ENCODE results near the gene KRT2.

The KRT2 gene

GRCh38 chr12:52683575-52684300, 31.7 kb upstream of the KRT2 start:
- no peaks in the 10 kb centered on the region for H3K36me3 ChIP-seq (ENCODE audit: control insufficient read depth in 1 of 2, insufficient read depth in 2 of 2, low read length in 2 of 2)
- H3K9me3 ChIP-seq (ENCODE audit: control insufficient read depth in 1 of 2, low read length in 2 of 2): no peaks in the 10 kb centered on the region
- peaks cover 4% of the 10 kb centered on the region for H3K27me3 ChIP-seq (ENCODE audit: low read depth, low read length)
- no peak overlapping the region for H3K4me3 ChIP-seq (ENCODE audit: low read depth in 1 of 2, low read length in 2 of 2)
- no peak overlapping the region for H3K27ac ChIP-seq (ENCODE audit: low read length)
- peaks cover 0 to 3% of the 10 kb centered on the region in 2 donors for H3K4me1 ChIP-seq (ENCODE audit: control insufficient read depth in 1 of 2, insufficient read depth in 2 of 2, low read length in 2 of 2)

GRCh38 chr12:52682938-52683574, 31.0 kb upstream of the KRT2 start:
- H3K4me1 ChIP-seq (ENCODE audit: control insufficient read depth in 1 of 2, insufficient read depth in 2 of 2, low read length in 2 of 2): peaks cover 0 to 3% of the 10 kb centered on the region in 2 donors
- H3K27ac ChIP-seq (ENCODE audit: low read length): no peak overlapping the region
- no peaks in the 10 kb centered on the region for H3K27me3 ChIP-seq (ENCODE audit: low read depth, low read length)
- H3K4me3 ChIP-seq (ENCODE audit: low read depth in 1 of 2, low read length in 2 of 2): no peak overlapping the region
- no peaks in the 10 kb centered on the region for H3K36me3 ChIP-seq (ENCODE audit: control insufficient read depth in 1 of 2, insufficient read depth in 2 of 2, low read length in 2 of 2)
- H3K9me3 ChIP-seq (ENCODE audit: control insufficient read depth in 1 of 2, low read length in 2 of 2): no peaks in the 10 kb centered on the region

DNA sequence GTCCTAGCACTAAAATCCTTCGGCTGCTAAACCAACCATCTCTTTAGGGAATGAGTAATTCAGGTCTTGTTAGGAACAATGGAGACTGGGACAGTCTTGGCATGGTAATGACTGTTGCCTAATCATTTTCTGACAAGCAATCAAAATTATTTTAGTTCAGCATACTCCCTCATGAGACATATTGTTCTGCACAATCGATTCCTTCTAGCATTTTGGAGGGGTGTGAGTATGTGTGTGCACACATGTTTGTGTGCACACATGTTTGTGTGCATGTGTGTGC, 30.3 kb upstream of the KRT2 start:
- peaks cover 0 to 3% of the 10 kb centered on the region in 2 donors for H3K4me1 ChIP-seq (ENCODE audit: control insufficient read depth in 1 of 2, insufficient read depth in 2 of 2, low read length in 2 of 2)
- no peak overlapping the region for H3K27ac ChIP-seq (ENCODE audit: low read length)
- H3K9me3 ChIP-seq (ENCODE audit: control insufficient read depth in 1 of 2, low read length in 2 of 2): no peaks in the 10 kb centered on the region
- no peaks in the 10 kb centered on the region for H3K27me3 ChIP-seq (ENCODE audit: low read depth, low read length)
- H3K36me3 ChIP-seq (ENCODE audit: control insufficient read depth in 1 of 2, insufficient read depth in 2 of 2, low read length in 2 of 2): no peaks in the 10 kb centered on the region
- no peak overlapping the region for H3K4me3 ChIP-seq (ENCODE audit: low read depth in 1 of 2, low read length in 2 of 2)

GRCh38 chr12:52681526-52682380, 29.7 kb upstream of the KRT2 start:
- Histone ChIP-seq H3K36me3 (ENCODE audit: control insufficient read depth in 1 of 2, insufficient read depth in 2 of 2, low read length in 2 of 2) (no peaks in the 10 kb centered on the region), H3K4me1 (ENCODE audit: control insufficient read depth in 1 of 2, insufficient read depth in 2 of 2, low read length in 2 of 2) (peaks cover 0 to 3% of the 10 kb centered on the region in 2 donors), H3K4me3 (ENCODE audit: low read depth in 1 of 2, low read length in 2 of 2) (no peak overlapping the region), H3K27me3 (ENCODE audit: low read depth, low read length) (no peaks in the 10 kb centered on the region), H3K9me3 (ENCODE audit: control insufficient read depth in 1 of 2, low read length in 2 of 2) (no peaks in the 10 kb centered on the region), H3K27ac (ENCODE audit: low read length) (no peak overlapping the region)

- Histone ChIP-seq H3K4me1 (ENCODE audit: control insufficient read depth in 1 of 2, insufficient read depth in 2 of 2, low read length in 2 of 2) (peaks cover 0 to 3% of the 10 kb centered on the region in 2 donors), H3K27ac (ENCODE audit: low read length) (no peak within 1 kb of the TSS), H3K36me3 (ENCODE audit: control insufficient read depth in 1 of 2, insufficient read depth in 2 of 2, low read length in 2 of 2) (no peaks in the 10 kb centered on the region), H3K27me3 (ENCODE audit: low read depth, low read length) (no peaks in the 10 kb centered on the region), H3K9me3 (ENCODE audit: control insufficient read depth in 1 of 2, low read length in 2 of 2) (no peaks in the 10 kb centered on the region), H3K4me3 (ENCODE audit: low read depth in 1 of 2, low read length in 2 of 2) (no peak within 1 kb of the TSS)
Measured at GRCh38 chr12:52680363-52680762, 28.4 kb upstream of the KRT2 start, which contains the start of gene KRT1. KRT1 (minus strand) TSS chr12:52680407; CDS start chr12:52680348, 59 bp downstream.

- no peak overlapping the region for H3K27ac ChIP-seq (ENCODE audit: low read length)
- no peaks in the 10 kb centered on the region for H3K27me3 ChIP-seq (ENCODE audit: low read depth, low read length)
- no peaks in the 10 kb centered on the region for H3K9me3 ChIP-seq (ENCODE audit: control insufficient read depth in 1 of 2, low read length in 2 of 2)
- no peak overlapping the region for H3K4me3 ChIP-seq (ENCODE audit: low read depth in 1 of 2, low read length in 2 of 2)
- H3K4me1 ChIP-seq (ENCODE audit: control insufficient read depth in 1 of 2, insufficient read depth in 2 of 2, low read length in 2 of 2): peaks cover 0 to 3% of the 10 kb centered on the region in 2 donors
- no peaks in the 10 kb centered on the region for H3K36me3 ChIP-seq (ENCODE audit: control insufficient read depth in 1 of 2, insufficient read depth in 2 of 2, low read length in 2 of 2)
Measured at GRCh38 chr12:52679875-52680274, 27.9 kb upstream of the KRT2 start.

GRCh38 chr12:52677671-52678070, 25.7 kb upstream of the KRT2 start:
- Histone ChIP-seq H3K27ac (ENCODE audit: low read length) (no peak overlapping the region), H3K4me1 (ENCODE audit: control insufficient read depth in 1 of 2, insufficient read depth in 2 of 2, low read length in 2 of 2) (peaks cover 0 to 6% of the 10 kb centered on the region in 2 donors), H3K27me3 (ENCODE audit: low read depth, low read length) (no peaks in the 10 kb centered on the region)

GRCh38 chr12:52677126-52677525, 25.1 kb upstream of the KRT2 start:
- no peaks in the 10 kb centered on the region for H3K9me3 ChIP-seq (ENCODE audit: control insufficient read depth in 1 of 2, low read length in 2 of 2)
- peaks cover 0 to 6% of the 10 kb centered on the region in 2 donors for H3K4me1 ChIP-seq (ENCODE audit: control insufficient read depth in 1 of 2, insufficient read depth in 2 of 2, low read length in 2 of 2)
- H3K4me3 ChIP-seq (ENCODE audit: low read depth in 1 of 2, low read length in 2 of 2): no peak overlapping the region
- no peaks in the 10 kb centered on the region for H3K27me3 ChIP-seq (ENCODE audit: low read depth, low read length)
- no peaks in the 10 kb centered on the region for H3K36me3 ChIP-seq (ENCODE audit: control insufficient read depth in 1 of 2, insufficient read depth in 2 of 2, low read length in 2 of 2)
- H3K27ac ChIP-seq (ENCODE audit: low read length): no peak overlapping the region

More at GRCh38 chr12:52677671-52678070, 25.7 kb upstream of the KRT2 start:
- Histone ChIP-seq H3K4me3 (ENCODE audit: low read depth in 1 of 2, low read length in 2 of 2) (no peak overlapping the region), H3K36me3 (ENCODE audit: control insufficient read depth in 1 of 2, insufficient read depth in 2 of 2, low read length in 2 of 2) (no peaks in the 10 kb centered on the region), H3K9me3 (ENCODE audit: control insufficient read depth in 1 of 2, low read length in 2 of 2) (no peaks in the 10 kb centered on the region)

GRCh38 chr12:52676163-52676562, 24.2 kb upstream of the KRT2 start:
- H3K27ac ChIP-seq (ENCODE audit: low read length): no peak overlapping the region
- H3K4me1 ChIP-seq (ENCODE audit: control insufficient read depth in 1 of 2, insufficient read depth in 2 of 2, low read length in 2 of 2): peaks cover 0 to 6% of the 10 kb centered on the region in 2 donors
- no peaks in the 10 kb centered on the region for H3K9me3 ChIP-seq (ENCODE audit: control insufficient read depth in 1 of 2, low read length in 2 of 2)
- no peak overlapping the region for H3K4me3 ChIP-seq (ENCODE audit: low read depth in 1 of 2, low read length in 2 of 2)
- H3K36me3 ChIP-seq (ENCODE audit: control insufficient read depth in 1 of 2, insufficient read depth in 2 of 2, low read length in 2 of 2): no peaks in the 10 kb centered on the region
- no peaks in the 10 kb centered on the region for H3K27me3 ChIP-seq (ENCODE audit: low read depth, low read length)

DNA sequence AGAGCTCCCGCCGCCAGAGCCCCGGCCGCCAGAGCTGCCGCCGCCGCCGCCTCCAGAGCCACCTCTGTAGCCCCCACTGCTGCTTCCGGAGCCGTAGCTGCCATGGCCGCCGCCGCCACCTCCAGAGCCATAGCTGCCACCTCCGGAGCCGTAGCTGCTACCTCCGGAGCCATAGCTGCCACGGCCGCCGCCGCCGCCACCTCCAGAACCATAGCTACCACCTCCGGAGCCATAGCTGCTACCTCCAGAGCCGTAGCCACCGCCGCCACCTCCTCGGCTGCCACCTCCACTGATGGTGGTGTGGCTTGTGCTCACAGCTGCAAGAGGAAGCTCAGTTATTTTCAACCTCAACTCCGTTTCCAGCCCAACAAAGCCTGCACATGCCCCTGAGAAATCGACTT, 23.3 kb upstream of the KRT2 start:
- Histone ChIP-seq H3K4me1 (ENCODE audit: control insufficient read depth in 1 of 2, insufficient read depth in 2 of 2, low read length in 2 of 2) (peaks cover 0 to 6% of the 10 kb centered on the region in 2 donors), H3K27ac (ENCODE audit: low read length) (no peak overlapping the region), H3K9me3 (ENCODE audit: control insufficient read depth in 1 of 2, low read length in 2 of 2) (no peaks in the 10 kb centered on the region), H3K36me3 (ENCODE audit: control insufficient read depth in 1 of 2, insufficient read depth in 2 of 2, low read length in 2 of 2) (no peaks in the 10 kb centered on the region), H3K4me3 (ENCODE audit: low read depth in 1 of 2, low read length in 2 of 2) (no peak overlapping the region), H3K27me3 (ENCODE audit: low read depth, low read length) (no peaks in the 10 kb centered on the region)

GRCh38 chr12:52674433-52674775, 22.4 kb upstream of the KRT2 start:
- no peak overlapping the region for H3K4me3 ChIP-seq (ENCODE audit: low read depth in 1 of 2, low read length in 2 of 2)
- H3K27me3 ChIP-seq (ENCODE audit: low read depth, low read length): no peaks in the 10 kb centered on the region
- no peaks in the 10 kb centered on the region for H3K36me3 ChIP-seq (ENCODE audit: control insufficient read depth in 1 of 2, insufficient read depth in 2 of 2, low read length in 2 of 2)
- H3K27ac ChIP-seq (ENCODE audit: low read length): no peak overlapping the region
- peaks cover 0 to 6% of the 10 kb centered on the region in 2 donors for H3K4me1 ChIP-seq (ENCODE audit: control insufficient read depth in 1 of 2, insufficient read depth in 2 of 2, low read length in 2 of 2)
- no peaks in the 10 kb centered on the region for H3K9me3 ChIP-seq (ENCODE audit: control insufficient read depth in 1 of 2, low read length in 2 of 2)

All from muscle layer of duodenum (tissue), 2 donors.